NT2/D1 (cell line): ENCODE measurements around the gene SIN3B.

Source experiments
- DNase-seq: peaks from one replicate; pipeline ENCODE4 v3.0.0-alpha.2; 2011; ENCODE audit warnings: low read depth, low spot score
- H3K27me3 ChIP-seq: 2 replicates; pipeline ENCODE4 v1.6.0; 2011; ENCODE audit warnings: mild to moderate bottlenecking; ENCODE audit not compliant: insufficient read length, insufficient read depth
- H3K36me3 ChIP-seq: 2 replicates; pipeline ENCODE4 v1.6.1; 2011; ENCODE audit warnings: mild to moderate bottlenecking, low read length, mixed read lengths; ENCODE audit not compliant: insufficient read depth, insufficient read length
- H3K4me1 ChIP-seq: 2 replicates; pipeline ENCODE4 v1.5.1; 2011; ENCODE audit not compliant: insufficient read depth, insufficient read length
- H3K4me3 ChIP-seq: 2 replicates; pipeline ENCODE4 v1.5.1; 2011; ENCODE audit warnings: low read depth; ENCODE audit not compliant: insufficient read length
- H3K9ac ChIP-seq: 2 replicates; pipeline ENCODE4 v1.6.0; 2011; ENCODE audit warnings: low read depth; ENCODE audit not compliant: insufficient read length
- H3K9me3 ChIP-seq: 2 replicates; pipeline ENCODE4 v1.5.1; 2011; ENCODE audit warnings: mild to moderate bottlenecking, low read length; ENCODE audit not compliant: insufficient read depth
- SUZ12 ChIP-seq: IDR thresholded peaks from 2 replicates; pipeline ENCODE4 v1.6.1; 2011; ENCODE audit not compliant: insufficient read length, insufficient read depth; ENCODE audit errors: extremely low read depth
- YY1 ChIP-seq: IDR thresholded peaks from 2 replicates; pipeline ENCODE4 v1.6.1; 2011; ENCODE audit not compliant: insufficient read length, insufficient read depth
- ZNF274 ChIP-seq: IDR thresholded peaks from 2 replicates; pipeline ENCODE4 v1.6.1; 2011; ENCODE audit warnings: mild to moderate bottlenecking, low read depth, low read length

Gene SIN3B

DNA sequence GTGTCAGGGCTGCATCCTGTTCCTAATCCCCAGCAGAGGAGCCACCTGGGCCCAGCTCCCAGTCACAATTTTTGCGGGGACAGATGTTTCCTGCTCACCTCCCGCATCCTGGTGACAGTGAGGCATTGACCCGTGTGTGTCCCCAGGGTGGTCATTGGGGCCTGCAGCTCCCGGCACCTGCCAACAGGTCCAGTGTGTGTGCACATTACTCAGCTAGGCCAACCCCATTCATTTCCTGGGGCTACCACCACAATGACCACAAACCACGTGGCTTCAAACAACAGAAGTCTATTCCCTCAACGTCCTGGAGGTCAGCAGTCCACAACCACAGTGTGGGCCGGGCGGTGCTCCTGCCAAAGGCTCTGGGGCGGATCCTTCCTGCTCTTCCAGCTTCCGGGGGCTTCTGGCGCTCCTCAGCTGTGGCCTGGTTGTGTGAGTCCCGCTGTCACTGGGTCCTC, 47.7 kb downstream of the SIN3B start:
- Histone ChIP-seq H3K9me3 (peaks cover 14% of the 10 kb centered on the region), H3K36me3 (peaks cover 81% of the 10 kb centered on the region), H3K27me3 (no peaks in the 10 kb centered on the region), H3K4me1 (peaks cover 4% of the 10 kb centered on the region), H3K4me3 (no peak overlapping the region), H3K9ac (no peak overlapping the region)
- DNase-seq: no peak
- TF ChIP-seq ZNF274 (no peak), SUZ12 (no peak), YY1 (no peak)

DNA sequence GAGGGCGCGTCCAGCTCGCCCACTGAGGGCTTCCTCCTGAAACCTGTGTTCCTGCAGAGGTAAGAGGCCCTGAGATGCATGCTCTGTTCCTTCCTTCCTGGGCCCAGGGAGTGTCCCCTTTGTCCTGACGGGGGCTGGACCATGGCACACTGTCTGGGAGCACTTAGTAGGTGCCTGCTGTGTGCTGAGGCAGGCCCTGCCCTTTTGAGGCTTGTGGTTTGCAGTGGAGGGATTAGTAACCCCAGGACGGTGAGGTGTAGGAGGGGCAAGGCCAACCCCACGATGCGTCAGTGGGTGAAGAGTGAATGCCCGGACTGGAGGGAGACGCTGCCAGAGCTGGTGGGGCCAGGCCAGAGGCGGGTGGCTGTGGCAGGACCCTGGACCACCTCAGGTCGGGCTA, 48.4 kb downstream of the SIN3B start:
- Histone ChIP-seq H3K4me3 (no peak overlapping the region), H3K9ac (no peak overlapping the region), H3K4me1 (peaks cover 4% of the 10 kb centered on the region), H3K27me3 (no peaks in the 10 kb centered on the region), H3K36me3 (peaks cover 75% of the 10 kb centered on the region), H3K9me3 (peaks cover 20% of the 10 kb centered on the region)
- TF ChIP-seq YY1 (no peak), ZNF274 (no peak), SUZ12 (no peak)
- no peak for DNase-seq

DNA sequence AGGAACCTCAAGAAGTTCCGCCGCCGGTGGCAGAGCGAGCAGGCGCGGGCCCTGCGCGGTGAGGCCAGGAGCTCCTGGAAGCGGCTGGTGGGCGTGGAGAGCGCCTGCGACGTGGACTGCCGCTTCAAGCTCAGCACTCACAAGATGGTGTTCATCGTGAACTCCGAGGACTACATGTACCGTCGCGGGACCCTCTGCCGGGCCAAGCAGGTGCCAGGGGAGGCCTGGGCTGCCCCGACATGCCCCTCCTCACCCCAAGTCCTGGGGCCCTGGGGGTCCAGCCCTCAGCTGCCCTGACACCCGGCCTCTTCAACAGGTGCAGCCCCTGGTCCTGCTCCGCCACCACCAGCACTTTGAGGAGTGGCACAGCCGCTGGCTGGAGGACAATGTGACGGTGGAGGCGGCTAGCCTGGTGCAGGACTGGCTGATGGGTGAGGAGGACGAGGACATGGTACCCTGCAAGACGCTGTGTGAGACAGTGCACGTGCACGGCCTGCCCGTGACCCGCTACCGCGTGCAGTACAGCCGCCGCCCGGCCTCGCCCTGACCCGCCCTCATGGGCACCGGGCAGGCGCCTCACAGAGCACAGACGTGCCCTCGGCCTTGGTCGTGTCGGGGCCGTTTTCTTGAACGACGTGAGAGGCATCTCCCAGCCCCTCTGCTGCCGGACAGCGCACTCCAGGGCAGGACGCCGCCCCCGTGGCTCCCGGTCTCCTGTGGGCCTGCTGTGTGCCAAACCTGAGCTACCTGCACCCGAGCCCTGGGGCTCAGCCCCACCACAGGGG, 49.2 kb downstream of the SIN3B start:
- TF ChIP-seq YY1: no peak
- TF ChIP-seq ZNF274: no peak
- TF ChIP-seq SUZ12: no peak
- Histone ChIP-seq H3K4me1 (peaks cover 4% of the 10 kb centered on the region), H3K9ac (no peak overlapping the region), H3K27me3 (no peaks in the 10 kb centered on the region), H3K36me3 (peaks cover 67% of the 10 kb centered on the region), H3K4me3 (no peak overlapping the region), H3K9me3 (peaks cover 20% of the 10 kb centered on the region)
- DNase-seq: no peak

DNA sequence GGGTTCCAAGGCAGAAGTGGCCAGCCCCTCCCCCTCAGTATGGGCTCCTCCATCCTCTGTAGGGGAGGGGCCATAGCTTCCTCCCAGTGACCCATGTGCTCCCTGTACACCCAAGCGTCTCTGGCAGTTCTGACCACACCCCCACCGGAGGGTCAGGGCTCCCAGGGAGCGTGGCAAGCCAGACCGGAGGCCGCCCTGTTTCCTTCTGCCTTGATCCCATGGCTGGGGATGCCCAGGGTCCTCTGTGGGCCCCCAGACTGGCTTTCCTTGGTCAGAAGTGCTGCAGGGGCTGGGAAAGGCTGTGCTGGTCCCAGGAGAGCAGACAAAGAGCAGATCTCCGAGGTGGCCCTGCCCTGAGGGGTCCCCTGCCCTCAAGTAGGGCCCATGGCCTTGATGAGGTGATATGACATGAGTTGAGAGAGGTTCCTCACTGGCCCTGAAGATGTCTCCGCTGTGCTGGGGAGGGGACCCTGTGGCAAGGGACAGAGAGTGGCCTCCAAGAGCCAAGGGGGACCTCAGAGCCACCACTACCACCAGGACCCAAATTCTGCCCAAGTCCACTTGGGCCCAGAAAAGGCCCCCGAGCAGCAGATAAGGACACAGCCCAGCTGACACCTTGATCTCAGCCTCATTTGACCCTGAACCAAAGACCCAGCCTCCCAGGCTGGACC, 51.8 kb downstream of the SIN3B start:
- Histone ChIP-seq H3K36me3 (peaks cover 49% of the 10 kb centered on the region), H3K9me3 (peaks cover 20% of the 10 kb centered on the region), H3K9ac (no peak overlapping the region), H3K27me3 (no peaks in the 10 kb centered on the region), H3K4me3 (no peak overlapping the region), H3K4me1 (peaks cover 2% of the 10 kb centered on the region)
- DNase-seq: no peak
- TF ChIP-seq SUZ12 (no peak), ZNF274 (no peak), YY1 (no peak)

DNA sequence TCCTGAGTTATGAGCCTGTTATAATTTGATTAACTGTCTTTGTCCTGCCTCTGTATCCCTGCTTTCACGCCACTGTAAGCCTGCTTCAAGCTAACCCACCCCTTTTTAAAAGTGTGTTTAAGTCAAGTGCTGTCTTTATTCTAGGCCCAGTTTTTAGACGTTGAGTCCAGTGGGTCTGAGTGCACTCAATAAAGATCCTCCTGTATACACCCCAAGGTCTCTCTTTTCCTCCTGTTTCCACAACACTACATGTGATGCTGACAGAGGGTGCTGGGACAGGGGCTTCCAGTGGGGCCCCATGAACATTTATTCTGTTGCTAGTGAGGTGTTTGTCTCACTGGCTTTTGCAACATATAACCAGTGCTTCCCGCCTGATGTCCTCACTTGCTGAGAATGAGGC, 52.9 kb downstream of the SIN3B start:
- Histone ChIP-seq H3K9me3 (peaks cover 20% of the 10 kb centered on the region), H3K4me3 (no peak overlapping the region), H3K36me3 (peaks cover 38% of the 10 kb centered on the region), H3K27me3 (no peaks in the 10 kb centered on the region), H3K4me1 (no peaks in the 10 kb centered on the region), H3K9ac (no peak overlapping the region)
- DNase-seq: no peak
- no peak for TF ChIP-seq ZNF274
- TF ChIP-seq SUZ12: no peak
- TF ChIP-seq YY1: no peak

DNA sequence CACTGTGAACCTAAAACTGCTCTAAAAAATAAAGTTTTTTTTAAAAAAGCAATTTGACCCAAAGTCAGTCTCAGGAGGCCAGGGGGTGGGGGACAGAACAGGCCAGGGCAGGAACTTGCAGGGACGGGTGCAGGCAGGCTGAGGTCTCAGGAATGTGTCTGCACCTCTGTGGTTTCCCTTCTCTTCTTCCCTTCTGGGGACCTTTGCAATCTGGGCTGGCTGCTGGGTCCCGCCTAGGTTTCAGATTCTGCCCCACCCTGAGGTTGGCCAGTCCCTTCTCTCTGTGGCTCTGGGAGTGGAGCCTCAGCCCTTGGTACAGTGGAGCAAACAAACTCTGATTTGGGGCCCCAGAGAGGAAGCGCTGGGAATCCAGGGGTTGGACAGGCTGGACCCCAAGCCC, 54.3 kb downstream of the SIN3B start:
- Histone ChIP-seq H3K36me3 (peaks cover 24% of the 10 kb centered on the region), H3K9ac (no peak overlapping the region)

DNA sequence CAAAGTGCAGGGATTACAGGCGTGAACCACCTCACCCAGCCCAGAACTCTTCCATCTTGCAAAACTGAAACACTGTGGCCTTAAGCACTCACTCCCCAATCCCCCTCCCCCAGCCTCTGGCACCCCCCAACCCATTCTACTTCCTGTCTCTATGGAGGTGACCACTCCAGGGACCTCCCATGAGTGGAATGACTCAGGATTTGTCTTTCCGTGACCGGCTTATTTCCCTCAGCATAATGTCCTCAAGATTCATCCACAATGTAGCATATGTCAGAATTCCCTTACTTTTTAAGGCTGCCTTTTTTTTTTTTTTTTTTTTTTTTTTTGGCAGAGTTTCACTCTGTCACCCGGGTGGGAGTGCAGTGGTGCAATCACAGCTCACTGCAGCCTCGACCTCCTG, 56.0 kb downstream of the SIN3B start:
- no peaks in the 10 kb centered on the region for H3K27me3 ChIP-seq
- H3K9me3 ChIP-seq: peaks cover 20% of the 10 kb centered on the region
- peaks cover 9% of the 10 kb centered on the region for H3K36me3 ChIP-seq
- H3K4me3 ChIP-seq: no peak overlapping the region
- H3K9ac ChIP-seq: no peak overlapping the region
- peaks cover 5% of the 10 kb centered on the region for H3K4me1 ChIP-seq
- TF ChIP-seq ZNF274 (no peak), YY1 (no peak), SUZ12 (no peak)
- DNase-seq: no peak

More for the DNA sequence above, 54.3 kb downstream of the SIN3B start:
- peaks cover 3% of the 10 kb centered on the region for H3K4me1 ChIP-seq
- H3K4me3 ChIP-seq: no peak overlapping the region
- no peak for TF ChIP-seq SUZ12
- H3K27me3 ChIP-seq: no peaks in the 10 kb centered on the region
- peaks cover 20% of the 10 kb centered on the region for H3K9me3 ChIP-seq
- no peak for DNase-seq
